SK-N-MC (cell line): Measurements from ENCODE around the gene PIK3R2.

Source experiments
- DNase-seq: peaks from one replicate; pipeline ENCODE4 v3.0.0-alpha.2; 2011; ENCODE audit warnings: low read depth, low spot score
- H3K27ac ChIP-seq: fragments of 200-600 bp; sonication (generic); 2 replicates; pipeline ENCODE4 v1.5.1; 2016; ENCODE audit warnings: mixed run types
- H3K36me3 ChIP-seq: fragments of 200-600 bp; sonication (generic); 2 replicates; pipeline ENCODE4 v1.6.1; 2017; ENCODE audit warnings: antibody characterized with exemption, low read length, mixed read lengths; ENCODE audit not compliant: insufficient read depth
- H3K4me3 ChIP-seq: fragments of 200-600 bp; sonication (generic); 2 replicates; pipeline ENCODE4 v1.5.1; 2016
- H3K9ac ChIP-seq: fragments of 200-600 bp; sonication (generic); 2 replicates; pipeline ENCODE4 v1.8.0; 2017; ENCODE audit warnings: mixed run types, mixed read lengths; ENCODE audit not compliant: insufficient read length
- H3K9me3 ChIP-seq: fragments of 200-600 bp; sonication (generic); 2 replicates; pipeline ENCODE4 v1.6.1; 2017; ENCODE audit warnings: low read depth, mild to moderate bottlenecking, antibody characterized with exemption, low read length, moderate library complexity, mixed read lengths
- EZH2 ChIP-seq: fragments of 200-600 bp; sonication (generic); IDR thresholded peaks from one replicate; pipeline ENCODE4 v1.6.1; 2017; ENCODE audit warnings: antibody characterized with exemption
- FOXP2 ChIP-seq: optimal IDR thresholded peaks from 2 replicates; pipeline ENCODE3; 2011; ENCODE audit warnings: mild to moderate bottlenecking, moderate library complexity; ENCODE audit not compliant: insufficient read depth; ENCODE audit errors: extremely low read length, control extremely low read depth
- POLR2AphosphoS5 ChIP-seq: IDR thresholded peaks from 2 replicates; pipeline ENCODE4 v1.6.1; 2012; ENCODE audit warnings: mild to moderate bottlenecking, low read depth, low read length, borderline replicate concordance

PIK3R2 gene

GRCh38 chr19:18218600-18218999, 65.6 kb downstream of the PIK3R2 start:
- Histone ChIP-seq H3K36me3 (no peaks in the 10 kb centered on the region), H3K9me3 (no peaks in the 10 kb centered on the region), H3K4me3 (no peak overlapping the region), H3K9ac (no peak overlapping the region), H3K27ac (no peak overlapping the region)
- no peak for DNase-seq
- TF ChIP-seq EZH2 (no peak), FOXP2 (no peak), POLR2AphosphoS5 (no peak)
